H1 (cell line): ENCODE data around the gene DUOXA2. TPM values are rescaled to one million over a fixed set of nuclear protein-coding genes. Genes with fewer than 3 reads are reported as not detected.

Source experiments
- BRCA1 ChIP-seq: IDR thresholded peaks from 2 replicates; pipeline ENCODE4 v1.6.1; 2012; ENCODE audit warnings: low read depth, low read length, improper control_type of control experiment
- MAX ChIP-seq: IDR thresholded peaks from 2 replicates; pipeline ENCODE4 v1.6.1; 2012; ENCODE audit warnings: inconsistent platforms
- POU5F1 ChIP-seq: IDR thresholded peaks from 2 replicates; pipeline ENCODE4 v1.6.1; 2011; ENCODE audit warnings: low read depth, mild to moderate bottlenecking, low read length, moderate library complexity
- polyA plus RNA-seq, 7 experiments: library from polyadenylated mRNA; depleted of rRNA in 3 of 7; stranded (reverse) in 5 of 7; unstranded in 2 of 7; fragments of >200 nt in 5 of 7; fragments of 200-250 nt in 2 of 7; gene quantifications; 1 replicate in 5 of 7; 2 replicates in 1 of 7; 4 replicates in 1 of 7; pipeline versions ENCODE4 v1.2.1 to v1.2.3, GENCODE V29; 2011 to 2013; ENCODE audit warnings: missing spikeins in 2 of 7, mixed read lengths in 2 of 7
- total RNA-seq: library from RNA; stranded (reverse); fragmentation: NEBNext Ultra II Directional; extraction: Animal tissue kit (Norgen Biotek cat#: 25700); gene quantifications from 2 replicates; pipeline ENCODE4 v1.2.1, GENCODE V29; 2021

DUOXA2 gene
- total and polyA plus RNA-seq, 2 of the 8 experiments (the other 6 are each of a cell fraction or from before 2014, with no cell fraction given), result 0.05 TPM; not detected in 1

GRCh38 chr15:45156744-45157455 is 42.8 kb downstream of the DUOXA2 start (continued):
- TF ChIP-seq POU5F1, result no peak
- TF ChIP-seq MAX, result no peak
- TF ChIP-seq BRCA1, result no peak
